Frontal cortex (tissue), 4 donors: ENCODE results near the gene NMNAT3. TPM values are rescaled to one million over a fixed set of nuclear protein-coding genes. Genes with fewer than 3 reads are reported as not detected.

Experiments used
- DNase-seq, 2 donors: peaks; one replicate each; pipeline ENCODE4 v3.0.0; 2012; ENCODE audit warnings: low spot score in 2 of 2
- FAIRE-seq: peaks from 2 replicates; lab custom pipeline; 2012; peaks lifted over from hg19 to GRCh38; lab: Jason Lieb, UNC
- total RNA-seq: library from RNA; depleted of rRNA; stranded (reverse); fragments of >200 nt; gene quantifications from one replicate; pipeline ENCODE4 v1.2.3, GENCODE V29; 2014
- donor health status: control.
- donor health status: control.
- donor health status: control.

NMNAT3 gene
- total RNA-seq, result 6.9 TPM

GRCh38 chr3:139677388-139678155, at the start of gene NMNAT3:
Gene NMNAT3, minus strand, starts transcription at chr3:139677972. Its CDS starts 50,248 bp downstream, at chr3:139627724.
- DNase-seq (peak; percentile 69 to 84), FAIRE-seq (no peak)

- no peak for FAIRE-seq
- no peak for DNase-seq
Measured at GRCh38 chr3:139721370-139721769, 43.6 kb upstream of the NMNAT3 start.

GRCh38 chr3:139718415-139718814, 40.6 kb upstream of the NMNAT3 start:
- peak in 1 of 2 donors; percentile 29 for DNase-seq
- FAIRE-seq, result no peak

DNA sequence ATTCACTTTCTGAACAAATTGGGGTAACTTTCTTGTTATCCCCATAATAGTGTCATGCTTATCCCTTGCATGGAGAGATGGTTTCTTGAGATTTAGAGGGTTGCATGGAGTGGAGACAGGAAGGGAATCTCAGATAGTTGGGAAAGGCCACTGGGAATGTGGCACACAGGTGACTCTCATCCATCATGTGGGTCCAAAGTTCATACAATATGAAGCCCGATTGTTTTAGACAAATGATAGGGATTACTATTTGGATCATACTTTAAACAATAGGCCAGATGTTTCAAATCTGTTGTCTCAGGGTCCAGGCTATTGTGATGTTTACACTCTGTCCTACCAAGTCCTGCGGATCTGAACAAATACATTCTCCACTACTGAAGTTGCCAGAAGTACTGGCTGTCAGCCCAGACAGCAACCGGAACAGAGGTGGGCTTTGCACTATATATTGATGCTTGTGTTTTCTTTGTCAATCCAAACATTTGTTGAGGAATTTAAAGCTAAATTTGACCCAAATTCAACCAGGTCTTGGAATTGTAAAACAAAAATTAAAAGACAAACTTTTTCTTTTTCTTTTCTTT, 39.2 kb upstream of the NMNAT3 start:
- FAIRE-seq, result no peak
- no peak for DNase-seq

DNA sequence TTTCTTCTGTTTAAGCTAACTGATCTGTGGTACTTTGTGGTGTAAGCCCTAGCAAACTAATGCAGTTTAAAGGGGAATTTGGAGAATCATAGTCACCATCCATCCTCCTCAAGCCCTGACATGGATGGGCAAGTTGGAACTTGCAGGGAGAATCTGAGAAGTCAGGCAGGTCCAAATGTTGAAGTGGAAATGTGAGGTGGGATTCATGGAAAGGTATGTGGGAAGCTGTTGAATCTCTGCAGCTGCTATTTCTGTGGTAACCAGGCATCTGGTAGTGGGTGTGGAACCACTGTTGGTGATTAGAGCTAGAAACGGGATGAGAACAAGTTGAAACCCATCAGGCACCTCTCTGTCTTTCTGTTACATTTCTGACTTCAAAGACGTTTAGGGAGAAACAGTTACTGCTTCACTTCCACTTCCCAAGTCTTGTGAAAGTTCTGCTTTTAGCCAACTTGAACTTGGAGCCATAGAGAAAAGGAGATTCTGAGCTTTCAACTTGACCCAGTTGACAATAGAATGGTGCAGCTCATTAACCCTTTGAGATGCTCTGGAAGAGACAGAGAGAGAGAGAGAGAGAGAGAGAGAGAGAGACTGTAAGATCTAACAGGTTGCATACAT, 38.1 kb upstream of the NMNAT3 start:
- no peak for FAIRE-seq

GRCh38 chr3:139715166-139715565, 37.4 kb upstream of the NMNAT3 start:
- FAIRE-seq (no peak), DNase-seq (no peak)

More for the DNA sequence above, 38.1 kb upstream of the NMNAT3 start:
- no peak for DNase-seq

DNA sequence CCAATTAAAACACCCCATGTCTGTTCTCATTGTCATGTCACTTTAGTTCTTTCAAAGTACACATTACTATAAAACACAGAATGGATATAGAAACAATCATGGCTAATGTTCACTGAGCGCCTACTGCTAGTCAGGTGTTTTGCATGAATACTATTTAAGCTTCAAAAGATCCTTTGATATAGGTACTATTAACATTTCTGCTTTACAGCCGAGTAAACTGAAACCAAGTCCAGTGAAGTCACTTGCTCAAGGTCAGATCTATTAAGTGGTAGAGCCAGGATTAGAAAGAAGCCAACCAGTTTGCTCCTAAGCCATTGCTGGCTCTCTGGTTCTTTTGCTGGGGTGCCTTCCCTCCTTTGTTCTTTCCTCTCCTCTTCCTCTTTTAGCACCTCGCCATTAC, 32.4 kb upstream of the NMNAT3 start:
- FAIRE-seq (no peak), DNase-seq (no peak)

DNA sequence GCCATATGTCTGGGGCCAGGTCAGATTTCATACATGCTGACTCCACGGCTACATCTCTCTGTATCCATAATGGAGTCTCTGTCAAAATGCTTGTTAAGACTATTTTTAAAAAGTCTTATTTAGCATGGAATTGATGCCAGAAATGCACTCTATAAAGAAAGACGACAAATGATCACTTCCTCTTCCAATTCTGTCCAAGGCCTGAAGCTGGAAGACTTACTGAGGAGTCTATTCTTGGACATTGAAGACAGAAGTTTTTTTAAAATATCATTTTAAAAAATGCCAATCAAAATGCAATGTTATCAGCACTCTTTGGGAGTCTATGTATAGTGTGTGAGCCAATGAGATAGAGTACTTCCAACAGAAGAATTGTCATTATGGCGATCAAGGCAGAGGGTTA, 27.9 kb upstream of the NMNAT3 start:
- DNase-seq (no peak), FAIRE-seq (no peak)

DNA sequence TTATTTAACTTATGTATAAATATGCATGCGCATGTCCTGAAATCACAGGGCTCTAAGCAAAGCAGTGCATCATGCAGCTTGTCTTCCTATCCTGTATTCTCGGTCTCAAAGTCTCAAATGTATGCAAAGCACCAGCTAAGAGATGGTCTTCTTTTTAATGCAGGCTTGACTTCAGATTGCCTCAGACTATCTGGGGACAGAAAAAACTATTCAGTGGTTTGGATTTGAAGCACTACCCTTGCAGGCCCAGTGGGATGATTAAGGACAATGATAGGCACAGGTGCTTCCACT, 18.5 kb upstream of the NMNAT3 start:
- FAIRE-seq, result no peak
- no peak for DNase-seq

DNA sequence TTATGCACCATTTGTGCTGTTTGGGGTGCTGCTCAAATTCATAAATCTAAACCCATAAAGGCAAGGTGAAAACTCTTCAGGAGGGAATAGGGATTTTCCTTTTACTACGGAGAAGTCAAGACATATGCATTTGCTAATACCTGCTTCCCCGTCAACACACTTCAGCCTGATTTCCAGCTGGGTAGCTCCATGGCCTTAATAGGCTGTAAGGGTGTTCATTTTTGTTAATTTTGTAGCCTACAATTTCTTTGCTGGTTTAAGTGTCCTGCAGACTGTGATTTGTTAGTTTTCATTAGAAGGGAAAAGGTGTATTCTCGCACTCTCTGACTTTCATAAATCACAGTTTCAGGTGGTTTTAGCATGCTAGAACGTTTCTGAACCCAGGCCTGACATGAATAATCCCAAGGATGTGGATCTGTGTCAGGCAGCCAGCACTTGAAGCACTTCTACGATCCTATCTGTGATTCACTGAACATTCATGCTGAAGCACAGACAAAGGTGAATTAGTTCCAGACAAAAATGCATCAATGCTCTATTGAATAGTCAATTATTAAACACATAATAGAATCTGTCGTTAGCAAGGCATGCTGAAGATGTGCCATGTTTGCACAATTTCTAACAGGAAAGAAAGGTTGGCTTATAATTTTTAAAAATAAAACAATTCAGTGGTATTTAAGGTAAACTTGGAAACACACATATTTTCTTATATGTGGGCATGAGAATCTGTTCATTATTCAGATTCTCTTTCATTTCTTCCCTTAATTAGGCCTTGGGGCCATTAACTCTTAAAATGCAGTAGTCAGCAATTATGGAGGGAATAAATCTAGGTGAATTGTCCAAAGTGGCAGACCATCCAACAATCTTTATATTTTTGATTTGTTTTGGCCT, 17.9 kb upstream of the NMNAT3 start:
- DNase-seq (no peak), FAIRE-seq (no peak)

DNA sequence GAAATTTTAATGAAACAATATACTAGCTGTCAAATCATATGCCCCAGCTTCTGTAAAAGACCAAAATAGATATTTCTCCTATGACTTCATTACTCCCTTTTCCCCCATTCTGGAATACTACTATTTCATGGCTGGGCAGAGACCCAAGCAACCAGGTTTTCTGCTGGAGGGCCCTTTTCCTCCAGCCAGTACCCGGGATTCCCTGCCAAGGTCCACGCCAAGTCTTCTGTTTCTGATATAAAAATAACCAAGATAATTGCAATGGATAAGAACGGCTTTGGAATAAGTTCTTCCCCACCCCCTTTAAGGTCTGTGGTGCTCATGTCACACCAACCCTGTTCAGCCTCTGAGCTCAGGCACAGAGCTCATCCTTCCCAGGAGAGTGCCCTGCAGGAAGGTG, 17.2 kb upstream of the NMNAT3 start:
- FAIRE-seq (no peak), DNase-seq (no peak)

- DNase-seq (no peak), FAIRE-seq (no peak)
Measured at GRCh38 chr3:139694542-139694941, 16.8 kb upstream of the NMNAT3 start.

- DNase-seq (no peak), FAIRE-seq (no peak)
Measured at GRCh38 chr3:139691619-139692018, 13.8 kb upstream of the NMNAT3 start.

GRCh38 chr3:139689708-139690228, 12.0 kb upstream of the NMNAT3 start:
- FAIRE-seq (no peak), DNase-seq (no peak)

DNA sequence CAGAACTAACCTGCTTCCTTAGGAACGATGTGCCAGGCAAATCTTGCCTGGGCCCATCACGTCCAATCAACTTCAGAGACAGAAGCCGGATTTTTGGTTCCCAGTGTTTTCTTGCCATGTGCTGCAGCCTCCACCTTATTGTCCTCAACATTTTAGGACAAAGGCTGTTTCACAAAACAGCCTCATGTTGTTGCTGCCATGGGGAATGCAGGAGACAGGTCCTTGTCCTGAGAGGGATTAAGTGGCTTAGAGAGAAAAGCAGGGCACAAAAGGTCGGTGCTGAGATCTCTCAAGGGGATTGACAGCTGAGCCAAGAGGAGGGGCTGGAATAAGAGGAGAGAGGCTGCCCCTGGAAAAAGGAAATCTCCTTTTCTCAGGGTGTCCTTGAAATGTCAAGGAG, 11.3 kb upstream of the NMNAT3 start:
- no peak for FAIRE-seq
- no peak for DNase-seq

DNA sequence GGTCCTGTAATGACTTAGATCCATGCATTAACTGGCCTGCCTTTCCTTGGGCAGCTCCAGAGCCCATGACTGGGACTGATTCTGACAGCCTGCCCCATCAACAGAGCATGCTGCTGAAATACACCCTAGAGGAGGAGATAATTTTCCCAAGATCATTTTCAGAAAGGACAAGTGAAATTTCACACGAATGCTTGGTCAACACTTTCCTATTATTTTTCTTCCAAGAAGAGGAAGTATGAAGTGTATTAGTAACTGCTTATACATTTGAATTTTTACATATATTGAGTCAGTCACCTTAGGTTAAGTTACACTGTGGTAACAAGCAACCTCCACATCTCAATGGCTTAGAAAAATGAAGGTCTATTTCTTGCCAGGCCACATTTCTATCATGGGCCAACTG, 9.7 kb upstream of the NMNAT3 start:
- no peak for DNase-seq
- FAIRE-seq, result no peak

DNA sequence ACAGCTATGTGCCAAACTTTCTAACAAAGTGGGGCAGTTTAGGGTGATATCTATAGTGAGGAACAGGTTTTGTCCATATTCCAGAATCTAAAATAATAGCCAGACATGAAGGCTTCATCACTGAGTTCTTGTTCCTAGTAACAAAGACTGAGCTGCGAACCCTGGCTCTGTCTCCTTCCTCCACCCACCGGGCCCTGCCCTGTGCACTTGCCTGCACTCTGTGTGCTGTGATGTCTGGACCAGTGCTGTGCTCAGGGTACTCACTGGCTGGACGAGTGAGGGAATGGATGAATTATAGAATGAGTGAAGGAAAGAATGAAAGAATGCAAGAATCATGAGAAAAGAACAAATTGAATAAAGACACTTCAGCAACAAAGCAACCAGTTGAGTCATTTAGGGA, 8.9 kb upstream of the NMNAT3 start:
- DNase-seq (no peak), FAIRE-seq (no peak)

DNA sequence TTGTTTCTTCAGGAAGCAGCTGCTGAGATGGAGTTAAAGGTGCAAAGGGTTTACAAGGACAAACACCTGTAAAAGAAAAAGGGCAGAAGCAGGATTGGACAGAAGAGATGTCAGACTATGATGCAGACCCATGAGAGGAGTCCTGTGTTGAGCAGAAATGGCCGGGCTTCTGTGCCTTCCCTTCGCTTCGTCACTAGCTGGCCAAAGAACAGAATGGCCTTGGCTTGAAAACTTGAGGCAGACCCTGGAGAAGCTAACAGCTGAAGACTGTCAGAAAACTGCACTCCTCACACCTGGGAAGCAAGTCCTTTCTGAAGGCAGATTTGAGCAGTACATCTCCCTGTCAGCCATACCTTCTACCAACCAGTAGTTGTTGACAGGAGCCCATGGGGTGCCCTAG, 8.4 kb upstream of the NMNAT3 start:
- FAIRE-seq (no peak), DNase-seq (no peak)

GRCh38 chr3:139679220-139679775, 1.5 kb upstream of the NMNAT3 start:
- DNase-seq, result no peak
- FAIRE-seq, result no peak
